T1000 (cell line): ENCODE data around the gene DPEP1.
"Not testable (repeated sequence)": the region's sequence is repeated elsewhere in the genome, so short reads cannot be mapped to it uniquely, and the experiment has no call there.

Experiments used
- DNase-seq: peaks from one replicate; lab custom pipeline; 2025; ENCODE audit warnings: mixed read lengths; lab: John Stamatoyannopoulos, UW

Gene DPEP1

DNA sequence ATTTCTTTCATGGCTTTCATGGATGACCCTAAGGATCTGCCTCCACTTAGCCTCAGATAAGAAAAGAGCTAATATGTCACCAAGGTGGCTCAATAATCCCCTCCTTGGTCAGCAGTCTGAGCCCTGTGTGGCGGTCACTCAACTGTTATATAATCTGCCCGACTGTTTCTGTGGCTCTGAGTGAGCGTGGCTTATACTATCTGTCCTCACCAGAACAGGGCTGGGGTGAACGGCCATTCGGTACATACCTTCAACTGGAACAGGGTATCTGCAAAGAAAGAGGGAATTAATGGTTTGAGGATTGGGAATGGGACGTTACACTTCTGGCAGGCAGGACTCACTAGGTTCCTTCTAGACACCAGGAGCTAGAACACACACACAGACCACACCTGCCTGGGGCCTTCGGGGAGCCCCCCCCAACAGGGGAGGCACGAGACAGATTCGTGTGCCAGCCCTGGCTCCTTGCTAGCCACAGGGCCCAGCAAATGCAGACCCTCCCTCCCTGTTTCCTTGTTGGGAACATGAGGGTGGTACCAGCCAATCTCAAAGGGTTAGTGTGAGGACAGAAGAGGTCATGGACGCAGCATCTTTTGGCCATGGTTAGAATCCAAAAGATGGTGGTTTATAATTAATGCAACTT is 40.3 kb downstream of the DPEP1 start:
- DNase-seq: no peak

DNA sequence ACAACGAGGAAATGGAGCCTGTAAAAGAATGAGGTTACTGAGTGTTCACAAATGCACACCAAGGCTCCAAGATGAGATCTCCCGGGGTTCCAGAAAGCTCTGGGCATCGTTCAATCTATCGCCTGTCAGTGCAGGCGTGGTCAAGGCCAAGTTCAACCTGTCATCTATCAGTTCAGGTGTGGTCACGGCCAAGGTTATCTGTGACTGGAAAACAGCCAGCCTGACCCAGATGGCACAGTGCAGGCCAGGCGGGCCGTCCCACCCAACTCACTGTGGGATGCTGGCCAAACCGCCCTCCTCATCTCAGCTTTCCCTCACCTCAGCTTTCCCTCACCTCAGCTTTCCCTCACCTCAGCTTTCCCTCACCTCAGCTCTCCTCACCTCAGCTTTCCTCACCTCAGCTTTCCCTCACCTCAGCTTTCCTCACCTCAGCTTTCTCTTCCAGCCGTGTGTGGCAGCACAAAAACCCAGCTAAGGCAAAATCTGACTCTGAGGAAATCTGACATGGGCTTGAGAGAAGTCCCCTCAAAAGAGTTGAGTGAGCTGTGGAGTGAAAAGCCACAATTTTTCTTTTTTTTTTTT is 41.7 kb downstream of the DPEP1 start:
- no peak for DNase-seq

DNA sequence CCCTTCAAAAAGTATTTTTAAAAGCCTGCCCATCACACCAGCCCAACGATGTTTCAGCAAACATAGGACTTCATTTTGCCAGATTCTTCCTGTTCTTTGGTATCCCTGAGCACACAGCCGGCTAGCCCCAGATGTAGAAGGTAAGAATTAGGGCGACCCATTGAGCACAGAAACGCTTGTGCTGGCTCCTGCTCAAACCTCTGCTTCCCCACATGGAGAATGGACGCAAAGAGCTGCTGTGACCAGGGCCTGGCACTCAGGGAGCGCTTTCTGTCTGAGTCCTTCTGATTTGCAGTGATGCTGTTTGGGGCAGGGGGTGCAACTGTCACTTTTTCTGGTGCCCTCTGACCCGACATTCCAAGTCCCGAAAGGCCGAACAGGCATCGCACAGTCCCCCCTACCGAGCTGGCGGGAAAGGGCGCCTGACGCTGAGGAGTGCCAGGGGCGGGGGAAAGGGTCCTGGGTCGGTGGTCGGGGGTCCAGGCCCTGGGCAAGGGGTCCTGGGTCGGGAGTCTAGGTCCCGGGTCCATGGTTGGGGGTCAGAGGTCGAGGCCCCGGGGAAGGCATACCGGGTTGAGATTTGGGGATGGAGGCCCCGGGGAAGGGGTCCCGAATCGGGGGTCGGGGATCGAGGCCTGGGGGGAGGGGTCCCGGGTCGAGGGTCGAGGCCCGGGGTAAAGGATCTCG is 43.1 kb downstream of the DPEP1 start:
- no peak for DNase-seq

DNA sequence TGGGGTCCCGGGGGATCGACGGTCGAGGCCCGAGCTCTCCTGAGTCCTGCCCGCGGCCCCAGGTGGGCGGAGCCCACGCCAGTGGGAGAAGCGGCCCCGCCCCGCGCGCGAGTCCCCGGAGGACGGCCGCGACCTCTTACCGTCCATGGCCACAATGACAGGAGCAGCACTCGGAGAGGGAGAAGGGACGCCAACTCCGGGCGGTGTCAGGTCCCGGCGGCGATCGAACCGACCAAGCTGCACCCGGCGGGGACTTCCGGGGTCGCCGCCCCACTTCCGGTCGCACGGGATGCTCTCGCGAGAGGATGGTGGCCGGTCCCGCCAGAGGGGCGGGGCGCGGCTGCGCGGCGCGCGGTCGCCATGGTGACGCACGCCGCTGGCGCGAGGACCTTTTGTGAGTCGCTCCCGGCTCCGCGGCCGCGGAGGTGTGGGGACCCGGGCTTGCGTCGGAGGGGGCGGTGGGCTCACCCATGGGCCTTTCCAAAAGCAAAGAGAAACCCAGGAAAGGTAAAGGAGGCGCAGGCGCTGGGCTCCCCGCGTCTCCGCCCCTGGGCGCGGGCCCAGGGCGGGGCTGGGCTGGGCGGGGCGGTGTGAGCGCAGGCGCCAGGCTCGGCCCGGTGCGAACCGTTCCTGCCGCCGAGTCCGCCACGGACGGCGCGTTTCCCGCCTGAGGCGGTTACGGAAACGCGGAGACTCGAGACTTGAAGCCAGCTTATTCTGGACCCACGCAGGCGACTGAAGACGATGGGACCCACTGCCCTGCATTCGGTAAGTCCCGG is 44.2 kb downstream of the DPEP1 start, which contains the start of the genes CHMP1A and SPATA33:
Gene CHMP1A, minus strand, starts transcription at position 267 of the 779 bp plus-strand sequence. Its CDS starts 120 bp downstream, at position 147.
Gene SPATA33, plus strand, starts transcription at position 395 of the 779 bp plus-strand sequence. Its CDS starts 76 bp downstream, at position 471.
- DNase-seq: peak; percentile 80

DNA sequence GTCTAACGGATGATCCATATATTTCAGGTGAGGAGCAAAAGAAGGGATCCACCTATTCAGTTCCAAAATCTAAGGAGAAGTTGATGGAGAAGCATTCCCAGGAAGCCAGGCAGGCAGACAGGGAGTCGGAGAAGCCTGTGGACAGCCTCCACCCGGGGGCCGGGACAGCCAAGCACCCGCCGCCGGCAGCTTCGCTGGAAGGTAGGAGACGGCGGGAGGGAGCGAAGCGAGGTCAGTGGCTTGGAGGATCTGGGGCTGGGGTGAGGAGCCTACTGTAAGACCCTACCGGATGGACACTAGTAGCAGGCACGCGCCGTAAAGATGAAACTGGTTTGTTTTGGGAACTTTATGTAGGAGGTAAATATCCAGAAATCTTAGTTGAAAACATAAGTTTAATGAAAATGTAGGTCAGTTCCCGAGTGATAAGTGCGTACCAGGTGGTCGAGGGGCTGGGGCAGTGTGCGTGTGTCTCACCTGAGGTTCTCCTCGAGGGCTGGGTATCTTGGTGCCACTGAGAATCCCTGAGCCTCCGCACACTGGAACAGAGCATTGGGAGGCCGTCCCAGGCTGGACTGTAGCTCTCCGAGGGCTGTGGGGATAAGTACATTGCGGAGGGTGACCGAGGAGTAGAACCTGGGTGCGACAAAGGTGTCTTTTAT is 44.9 kb downstream of the DPEP1 start:
- no peak for DNase-seq

DNA sequence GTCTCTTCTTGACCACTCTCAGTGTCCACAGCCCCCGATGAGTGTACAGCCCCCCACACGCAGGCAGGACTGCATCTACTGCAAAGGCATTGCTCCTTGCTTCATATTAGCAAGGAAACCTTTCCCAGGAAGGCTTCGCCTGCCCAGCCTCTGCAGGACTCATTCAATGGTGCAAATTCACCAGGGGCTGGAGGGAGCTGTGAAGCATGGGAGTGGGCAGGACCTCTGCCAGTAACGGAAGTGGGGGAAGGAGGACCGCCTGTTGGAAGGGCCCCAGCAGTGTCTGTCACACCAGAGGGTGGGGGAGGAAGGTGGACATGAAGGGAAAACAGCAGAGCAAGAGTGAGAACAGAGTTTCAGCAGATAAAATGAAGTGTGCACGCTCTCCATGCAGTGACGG is 46.7 kb downstream of the DPEP1 start:
- no peak for DNase-seq

DNA sequence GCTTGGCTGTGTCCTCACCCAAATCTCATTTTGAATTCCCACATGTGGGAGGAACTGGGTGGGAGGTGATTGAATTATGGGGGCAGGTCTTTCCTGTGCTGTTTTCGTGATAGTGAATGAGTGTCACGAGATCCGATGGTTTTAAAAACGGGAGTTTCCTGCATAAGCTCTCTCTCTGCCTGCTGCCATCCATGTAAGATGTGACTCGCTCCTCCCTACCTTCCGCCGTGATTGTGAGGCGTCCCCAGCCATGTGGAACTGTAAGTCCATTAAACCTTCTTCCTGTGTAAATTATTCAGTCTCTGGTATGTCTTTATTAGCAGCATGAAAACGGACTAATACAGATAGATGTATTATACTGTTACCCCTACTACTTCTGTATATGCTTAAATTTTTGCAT is 47.8 kb downstream of the DPEP1 start:
- DNase-seq: no peak

DNA sequence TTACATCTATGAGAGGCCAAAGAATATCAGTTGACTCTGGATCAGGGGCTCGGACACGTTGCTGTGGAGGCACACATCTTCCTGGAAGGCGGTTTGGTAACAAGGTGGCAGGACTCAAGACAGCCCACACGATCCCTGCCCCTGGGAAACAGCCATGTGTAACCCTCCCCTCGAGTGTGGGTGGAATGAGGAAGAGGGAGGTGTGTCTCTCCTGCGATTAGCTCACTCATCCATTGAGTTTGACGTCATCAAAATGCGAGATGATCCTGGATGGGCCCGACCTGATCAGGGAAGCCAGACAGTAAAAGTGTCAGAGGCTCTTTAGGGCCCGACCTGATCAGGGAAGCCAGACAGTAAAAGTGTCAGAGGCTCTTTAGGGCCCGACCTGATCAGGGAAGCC is 50.8 kb downstream of the DPEP1 start:
- not testable (repeated sequence) for DNase-seq

DNA sequence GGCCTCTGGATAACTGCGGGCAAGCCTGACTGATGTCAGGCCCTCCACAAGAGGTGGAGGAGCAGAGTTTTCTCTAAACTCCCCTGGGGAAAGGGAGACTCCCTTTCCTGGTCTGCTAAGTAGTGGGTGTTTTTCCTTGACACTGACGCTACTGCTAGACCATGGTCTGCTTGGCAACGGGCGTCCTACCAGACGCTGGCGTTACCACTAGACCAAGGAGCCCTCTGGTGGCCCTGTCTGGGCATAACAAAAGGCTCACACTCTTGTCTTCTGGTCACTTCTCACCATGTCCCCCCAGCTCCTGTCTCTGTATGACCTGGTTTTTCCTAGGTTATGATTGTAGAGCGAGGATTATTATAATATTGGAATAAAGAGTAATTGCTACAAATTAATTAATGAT is 53.6 kb downstream of the DPEP1 start:
- DNase-seq: peak; percentile 21

DNA sequence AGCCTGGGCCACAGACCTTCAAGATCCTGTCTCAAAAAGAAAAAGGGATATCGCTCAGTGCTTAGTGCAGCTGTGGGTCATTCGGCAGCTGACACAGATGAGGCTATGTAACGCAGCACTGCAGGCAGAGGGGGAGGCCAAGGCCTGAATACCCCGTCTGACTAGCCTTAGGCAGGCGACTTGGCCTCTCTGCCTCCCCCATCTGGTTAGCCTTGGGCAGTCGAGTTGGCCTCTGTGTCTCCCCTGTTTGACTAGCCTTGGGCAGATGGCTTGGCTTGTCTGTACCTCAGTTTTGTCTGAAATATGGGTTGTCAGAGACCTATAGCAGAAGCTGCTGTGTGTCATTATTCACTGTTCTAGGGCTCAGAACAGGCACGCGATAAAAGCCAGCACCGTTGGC is 54.2 kb downstream of the DPEP1 start:
- no peak for DNase-seq

DNA sequence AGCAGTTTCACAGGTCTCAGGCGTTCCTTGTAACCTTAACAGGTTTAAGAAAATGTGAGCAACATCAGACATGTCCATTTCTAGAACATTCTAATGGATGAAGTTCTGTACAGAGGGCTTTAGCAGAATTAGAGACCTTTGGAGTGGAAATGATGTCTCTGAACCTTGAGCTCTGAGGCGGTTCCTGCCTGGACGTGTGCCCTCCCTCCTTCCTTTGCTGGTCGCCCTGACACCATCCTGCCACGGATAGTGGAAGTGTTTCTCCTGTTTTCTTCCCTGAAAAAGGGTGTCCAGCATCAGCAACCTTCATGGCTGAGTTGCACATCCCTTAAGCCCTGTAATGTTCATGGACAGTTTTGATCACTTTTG is 55.3 kb downstream of the DPEP1 start:
- no peak for DNase-seq

DNA sequence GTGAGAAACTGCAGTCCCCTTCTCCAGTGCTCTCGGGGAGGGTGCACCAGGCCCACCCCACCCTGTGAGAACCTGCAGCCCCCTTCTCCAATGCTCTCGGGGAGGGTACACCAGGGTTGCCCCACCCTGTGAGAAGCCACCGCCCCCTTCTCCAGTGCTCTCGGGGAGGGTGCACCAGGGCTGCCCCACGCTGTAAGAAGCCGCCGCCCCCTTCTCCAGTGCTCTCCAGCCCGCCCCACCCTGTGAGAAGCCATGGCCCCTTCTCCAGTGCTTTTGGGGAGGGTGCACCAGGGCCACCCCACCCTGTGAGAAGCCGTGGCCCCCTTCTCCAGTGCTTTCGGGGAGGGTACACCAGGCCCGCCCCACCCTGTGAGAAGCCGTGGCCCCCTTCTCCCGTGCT is 56.3 kb downstream of the DPEP1 start:
- DNase-seq: no peak

DNA sequence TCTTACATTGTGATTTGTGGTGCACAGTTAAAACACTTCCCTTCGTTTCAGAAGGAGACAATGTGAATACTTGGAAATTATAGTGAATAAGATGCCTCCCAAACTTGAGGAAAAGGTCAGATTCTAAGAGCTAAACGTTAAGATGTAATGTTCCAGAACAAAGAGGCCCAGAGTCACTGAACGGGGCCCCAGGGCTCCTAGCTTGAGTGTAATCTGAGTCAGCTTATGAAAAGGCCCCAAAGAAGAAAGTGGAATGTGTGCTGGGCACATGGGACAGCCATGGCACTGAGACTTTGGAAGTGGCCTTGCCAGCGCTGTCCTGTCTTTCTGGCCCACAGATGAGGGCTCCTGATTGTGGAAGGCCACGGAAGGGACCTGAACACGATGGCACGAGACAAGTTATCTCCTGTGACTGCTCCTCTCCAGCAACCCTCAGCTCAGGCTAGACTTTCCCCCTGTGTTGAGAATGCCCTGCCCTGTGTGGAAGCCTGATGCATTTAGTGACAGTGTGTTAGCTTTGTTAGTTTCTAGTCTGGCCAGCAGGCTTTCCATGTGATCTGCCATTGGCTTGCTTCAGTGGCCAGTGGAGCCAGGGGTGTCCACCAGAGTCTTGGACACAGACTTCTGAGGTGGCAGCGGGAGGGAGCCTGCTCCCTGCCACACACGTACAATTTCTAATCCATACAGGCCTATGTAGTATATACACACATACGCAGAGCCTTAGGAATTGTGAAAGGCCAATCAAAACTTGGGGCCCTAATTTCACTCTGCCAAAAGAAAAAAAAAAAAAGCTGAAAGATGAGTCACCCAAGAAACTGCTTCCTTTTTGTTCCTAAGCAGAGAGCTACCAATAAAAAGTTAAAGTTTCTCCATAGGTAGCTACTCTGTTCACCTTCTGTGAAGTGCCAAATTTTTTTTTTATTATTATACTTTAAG is 57.3 kb downstream of the DPEP1 start:
- DNase-seq: no peak

DNA sequence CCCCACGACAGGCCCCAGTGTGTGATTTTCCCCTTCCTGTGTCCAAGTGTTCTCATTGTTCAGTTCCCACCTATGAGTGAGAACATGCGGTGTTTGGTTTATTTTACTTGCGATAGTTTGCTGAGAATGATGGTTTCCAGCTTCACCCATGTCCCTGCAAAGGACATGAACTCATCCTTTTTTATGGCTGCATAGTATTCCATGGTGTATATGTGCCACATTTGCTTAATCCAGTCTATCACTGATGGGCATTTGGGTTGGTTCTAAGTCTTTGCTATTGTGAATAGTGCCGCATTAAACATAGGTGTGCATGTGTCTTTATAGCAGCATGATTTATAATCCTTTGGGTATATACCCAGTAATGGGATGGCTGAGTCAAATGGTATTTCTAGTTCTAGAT is 58.1 kb downstream of the DPEP1 start:
- DNase-seq: not testable (repeated sequence)

DNA sequence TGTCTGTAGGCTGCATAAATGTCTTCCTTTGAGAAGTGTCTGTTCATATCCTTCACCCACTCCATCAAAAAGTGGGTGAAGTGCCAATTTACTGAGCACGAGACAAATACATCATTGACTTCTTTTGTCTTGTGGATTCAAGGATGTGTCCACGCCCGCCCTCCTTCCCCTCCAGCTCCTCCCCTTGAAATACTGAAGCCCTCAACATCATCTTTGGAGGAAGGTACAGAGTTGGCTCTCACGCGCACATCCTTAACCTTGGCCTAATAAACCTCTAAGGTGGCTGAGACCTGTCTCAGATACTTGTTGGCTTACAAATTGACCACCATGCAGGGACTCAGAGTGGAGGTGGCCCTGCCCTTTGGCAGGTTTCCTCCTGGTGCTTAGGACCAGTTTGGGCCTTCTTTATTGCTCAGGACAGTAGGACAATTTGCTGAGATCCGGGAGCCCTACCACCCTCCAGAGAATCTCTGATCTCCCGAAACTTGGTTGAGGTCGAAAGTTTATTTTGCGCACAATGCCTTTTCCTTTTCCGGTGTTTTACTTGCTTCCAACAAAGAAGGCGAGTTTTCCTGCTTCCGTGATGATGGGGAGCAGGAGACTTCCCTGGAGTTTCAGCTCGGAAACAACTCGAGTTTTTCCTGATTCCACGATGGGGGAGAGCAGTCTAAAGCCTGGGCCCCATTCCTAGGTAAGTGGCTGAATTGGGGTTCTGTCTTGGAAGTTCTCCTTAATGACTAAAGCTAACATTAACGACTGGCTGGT is 58.9 kb downstream of the DPEP1 start:
- DNase-seq: no peak

DNA sequence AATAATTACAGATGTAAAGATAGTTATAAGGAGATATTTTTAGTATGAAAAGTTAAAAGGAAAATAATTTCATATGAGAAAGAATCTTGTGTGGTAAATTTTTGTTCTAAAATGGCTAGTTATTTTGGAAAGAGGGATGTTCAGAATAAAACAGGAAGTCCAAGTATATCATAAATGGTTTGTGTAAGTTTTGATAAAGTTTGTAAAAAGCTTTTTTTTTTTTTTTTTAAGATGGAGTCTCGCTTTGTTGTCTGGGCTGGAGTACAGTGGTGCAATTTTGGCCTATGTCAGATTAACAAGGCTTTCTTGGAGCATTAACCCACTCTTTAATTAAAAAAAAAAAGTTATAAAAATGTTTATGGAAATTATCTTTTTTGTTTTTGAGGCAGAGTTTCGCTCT is 64.8 kb downstream of the DPEP1 start:
- no peak for DNase-seq

DNA sequence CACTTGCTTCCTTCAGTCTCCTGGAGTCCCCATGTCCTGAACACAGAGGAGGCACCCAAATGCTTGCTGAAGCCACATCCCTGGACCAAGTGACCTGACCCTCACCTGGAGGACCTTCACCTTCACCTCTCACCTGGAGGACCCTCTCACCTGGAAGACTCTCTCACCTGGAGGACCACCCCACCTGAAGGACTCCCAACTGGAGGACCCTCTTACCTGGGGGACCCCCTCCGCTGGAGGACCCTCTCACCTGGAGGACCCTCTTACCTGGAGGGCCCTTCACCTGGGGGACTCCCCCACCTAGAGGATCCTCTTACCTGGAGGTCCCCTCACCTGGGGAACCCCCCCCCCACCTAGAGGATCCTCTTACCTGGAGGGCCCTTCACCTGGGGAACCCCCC is 72.5 kb downstream of the DPEP1 start:
- DNase-seq: no peak

DNA sequence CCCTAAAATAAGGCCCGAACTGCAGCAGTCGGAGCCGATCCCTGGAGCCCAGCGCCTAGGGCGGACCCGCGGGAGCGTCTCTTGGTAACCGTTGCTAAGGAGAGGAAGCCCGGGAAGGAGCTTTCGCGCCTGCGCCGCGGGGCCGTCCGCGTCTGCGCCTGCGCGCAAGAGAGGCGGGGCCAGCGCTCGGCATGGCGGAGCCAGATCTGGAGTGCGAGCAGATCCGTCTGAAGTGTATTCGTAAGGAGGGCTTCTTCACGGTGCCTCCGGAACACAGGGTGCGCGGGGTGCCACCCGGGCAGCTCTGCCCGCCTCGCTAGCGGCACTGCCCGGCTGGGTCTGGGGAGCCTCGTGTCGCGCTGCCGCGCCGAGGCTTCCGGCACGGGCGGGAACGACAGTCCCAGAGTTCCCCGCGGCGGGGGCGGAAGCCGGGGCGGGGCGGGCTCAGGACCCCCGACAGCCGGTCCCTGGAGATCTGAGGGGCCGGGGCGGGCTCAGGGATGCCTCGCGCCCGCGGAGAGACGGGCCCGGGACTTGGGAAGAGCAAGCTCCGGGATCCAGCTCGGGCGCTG is 73.2 kb downstream of the DPEP1 start, which contains the start of gene CDK10:
Gene CDK10, plus strand, starts transcription at position 170 of the 572 bp plus-strand sequence. Its CDS starts 22 bp downstream, at position 192.
- peak; percentile 90 for DNase-seq

DNA sequence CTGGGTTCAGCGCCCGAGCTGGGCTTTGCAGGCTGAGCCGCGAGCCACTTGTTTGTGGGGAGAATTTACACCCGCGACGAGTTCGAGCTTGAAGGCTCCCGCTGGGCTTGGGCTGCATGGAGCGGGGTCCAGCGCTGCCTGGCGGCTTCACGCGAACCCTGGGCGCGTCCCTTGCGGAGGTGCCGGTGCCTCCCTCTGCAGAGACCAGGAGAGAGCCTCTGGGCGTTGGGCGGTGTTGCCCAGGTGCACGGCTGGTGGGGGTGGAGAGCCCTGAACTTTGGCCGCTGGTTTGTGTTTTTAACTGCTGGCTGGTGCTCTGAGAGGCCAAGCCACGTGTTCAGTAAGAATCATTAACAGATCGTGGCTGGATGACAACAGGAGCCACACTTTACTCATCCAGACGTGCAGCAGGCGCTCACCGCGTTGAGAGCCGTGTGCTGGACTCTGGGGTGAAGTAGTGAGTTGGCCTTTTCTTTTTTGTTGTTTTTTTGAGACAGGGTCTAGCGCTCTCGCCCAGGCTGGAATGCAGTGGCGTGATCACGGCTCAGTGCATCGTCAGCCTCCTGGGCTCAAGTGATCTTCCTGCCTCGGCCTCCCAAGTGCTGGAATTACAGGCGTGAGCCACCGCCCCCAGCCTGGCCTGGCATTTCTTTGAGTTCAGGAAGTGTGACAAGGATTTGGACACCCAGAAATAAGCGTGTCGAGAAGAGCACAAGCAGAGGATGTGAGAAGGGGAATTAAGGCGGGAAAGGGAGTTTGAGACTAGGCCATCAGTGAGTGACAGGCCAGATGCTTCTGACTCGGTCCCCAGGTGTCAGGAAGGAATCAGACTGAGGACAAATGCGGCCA is 73.9 kb downstream of the DPEP1 start:
- DNase-seq: no peak
